ENCODE measurements around the gene MYO5B. TPM values are rescaled to one million over a fixed set of nuclear protein-coding genes. Genes with fewer than 3 reads are reported as not detected.
"Not testable (repeated sequence)": the region's sequence is repeated elsewhere in the genome, so short reads cannot be mapped to it uniquely, and the experiment has no call there.

The MYO5B gene
- under 1 TPM in 1 of 2 experiments, not detected in 1; 0.78 TPM for total RNA-seq

- H3K9me3 Mint-ChIP-seq: no peaks in the 10 kb centered on the region
- no peak within 1 kb of the TSS for H3K27ac Mint-ChIP-seq
- peak within 1 kb of the TSS; percentile 7 for H3K4me3 Mint-ChIP-seq
- peaks cover 9% of the 10 kb centered on the region for H3K4me1 Mint-ChIP-seq
- peaks cover 81% of the 10 kb centered on the region for H3K27me3 Mint-ChIP-seq
- no peaks in the 10 kb centered on the region for H3K36me3 Mint-ChIP-seq
- DNase-seq: peak; percentile 76
These were observed at the start of gene MYO5B for GRCh38 chr18:50194631-50195532. MYO5B (minus strand) TSS chr18:50195147; CDS start chr18:50194793, 354 bp downstream.

- not testable (repeated sequence) for H3K27me3 Mint-ChIP-seq, DNase-seq, H3K4me3 Mint-ChIP-seq, H3K4me1 Mint-ChIP-seq, H3K36me3 Mint-ChIP-seq, H3K27ac Mint-ChIP-seq
- H3K9me3 Mint-ChIP-seq: peaks cover 11% of the 10 kb centered on the region
These were observed 46.8 kb upstream of the MYO5B start for GRCh38 chr18:50241768-50242167.

GRCh38 chr18:50240080-50240563 lies 45.2 kb upstream of the MYO5B start:
- Mint-ChIP-seq H3K27ac (no peak overlapping the region), H3K27me3 (peaks cover 3% of the 10 kb centered on the region), H3K36me3 (peaks cover 5% of the 10 kb centered on the region), H3K9me3 (peaks cover 11% of the 10 kb centered on the region), H3K4me3 (no peak overlapping the region), H3K4me1 (peaks cover 3% of the 10 kb centered on the region)
- no peak for DNase-seq

GRCh38 chr18:50232419-50232818 lies 37.5 kb upstream of the MYO5B start:
- Mint-ChIP-seq H3K27ac (no peak overlapping the region), H3K36me3 (no peaks in the 10 kb centered on the region), H3K27me3 (peaks cover 4% of the 10 kb centered on the region), H3K4me1 (no peaks in the 10 kb centered on the region), H3K9me3 (no peaks in the 10 kb centered on the region), H3K4me3 (no peak overlapping the region)
- no peak for DNase-seq

GRCh38 chr18:50231621-50232020 lies 36.7 kb upstream of the MYO5B start:
- Mint-ChIP-seq H3K4me1 (no peaks in the 10 kb centered on the region), H3K4me3 (no peak overlapping the region), H3K27me3 (peaks cover 4% of the 10 kb centered on the region), H3K36me3 (no peaks in the 10 kb centered on the region), H3K27ac (no peak overlapping the region), H3K9me3 (no peaks in the 10 kb centered on the region)
- DNase-seq: no peak

- DNase-seq, H3K4me3 Mint-ChIP-seq, H3K9me3 Mint-ChIP-seq, H3K4me1 Mint-ChIP-seq, H3K27ac Mint-ChIP-seq, H3K36me3 Mint-ChIP-seq: not testable (repeated sequence)
- peaks cover 18% of the 10 kb centered on the region for H3K27me3 Mint-ChIP-seq
These were observed 25.3 kb upstream of the MYO5B start for GRCh38 chr18:50220249-50220648.

- no peak for DNase-seq
- Mint-ChIP-seq H3K36me3 (peaks cover 2% of the 10 kb centered on the region), H3K4me1 (no peaks in the 10 kb centered on the region), H3K4me3 (no peak overlapping the region), H3K9me3 (peaks cover 9% of the 10 kb centered on the region), H3K27ac (no peak overlapping the region), H3K27me3 (peaks cover 18% of the 10 kb centered on the region)
These were observed 23.7 kb upstream of the MYO5B start for GRCh38 chr18:50218432-50219197.

- Mint-ChIP-seq H3K4me3 (no peak overlapping the region), H3K9me3 (no peaks in the 10 kb centered on the region), H3K27ac (no peak overlapping the region), H3K4me1 (peaks cover 2% of the 10 kb centered on the region), H3K36me3 (no peaks in the 10 kb centered on the region), H3K27me3 (peaks cover 48% of the 10 kb centered on the region)
- DNase-seq: no peak
These were observed 14.4 kb upstream of the MYO5B start for GRCh38 chr18:50209311-50209710.

GRCh38 chr18:50207722-50208121 lies 12.8 kb upstream of the MYO5B start:
- H3K4me3 Mint-ChIP-seq: no peak overlapping the region
- DNase-seq: no peak
- H3K9me3 Mint-ChIP-seq: no peaks in the 10 kb centered on the region
- H3K27me3 Mint-ChIP-seq: peaks cover 61% of the 10 kb centered on the region
- H3K36me3 Mint-ChIP-seq: no peaks in the 10 kb centered on the region
- H3K4me1 Mint-ChIP-seq: peaks cover 9% of the 10 kb centered on the region
- H3K27ac Mint-ChIP-seq: no peak overlapping the region

GRCh38 chr18:50203801-50204604 lies 9.1 kb upstream of the MYO5B start:
- no peak for DNase-seq
- H3K4me3 Mint-ChIP-seq: peak overlapping the region; percentile 37
- peaks cover 69% of the 10 kb centered on the region for H3K27me3 Mint-ChIP-seq
- H3K27ac Mint-ChIP-seq: no peak overlapping the region
- H3K36me3 Mint-ChIP-seq: peaks cover 2% of the 10 kb centered on the region
- peaks cover 4% of the 10 kb centered on the region for H3K9me3 Mint-ChIP-seq
- H3K4me1 Mint-ChIP-seq: peaks cover 9% of the 10 kb centered on the region

- H3K4me1 Mint-ChIP-seq: peaks cover 9% of the 10 kb centered on the region
- no peak overlapping the region for H3K4me3 Mint-ChIP-seq
- DNase-seq: no peak
- H3K9me3 Mint-ChIP-seq: peaks cover 4% of the 10 kb centered on the region
- H3K36me3 Mint-ChIP-seq: peaks cover 2% of the 10 kb centered on the region
- H3K27me3 Mint-ChIP-seq: peaks cover 82% of the 10 kb centered on the region
- H3K27ac Mint-ChIP-seq: no peak overlapping the region
These were observed 6.6 kb upstream of the MYO5B start for GRCh38 chr18:50201476-50202018.

- Mint-ChIP-seq H3K36me3 (peaks cover 2% of the 10 kb centered on the region), H3K27me3 (peaks cover 83% of the 10 kb centered on the region), H3K9me3 (peaks cover 4% of the 10 kb centered on the region), H3K4me1 (peaks cover 9% of the 10 kb centered on the region), H3K27ac (no peak overlapping the region), H3K4me3 (no peak overlapping the region)
- DNase-seq: no peak
These were observed 5.0 kb upstream of the MYO5B start for GRCh38 chr18:50199921-50200320.

- H3K9me3 Mint-ChIP-seq: peaks cover 4% of the 10 kb centered on the region
- peaks cover 78% of the 10 kb centered on the region for H3K27me3 Mint-ChIP-seq
- no peak overlapping the region for H3K4me3 Mint-ChIP-seq
- no peak overlapping the region for H3K27ac Mint-ChIP-seq
- no peak for DNase-seq
- H3K36me3 Mint-ChIP-seq: peaks cover 2% of the 10 kb centered on the region
- H3K4me1 Mint-ChIP-seq: peaks cover 8% of the 10 kb centered on the region
These were observed 4.5 kb upstream of the MYO5B start for GRCh38 chr18:50199346-50199855.

GRCh38 chr18:50196261-50196660 lies 1.3 kb upstream of the MYO5B start:
- Mint-ChIP-seq H3K4me3 (no peak overlapping the region), H3K4me1 (peaks cover 5% of the 10 kb centered on the region)
- no peak for DNase-seq

More at GRCh38 chr18:50196261-50196660, 1.3 kb upstream of the MYO5B start:
- peaks cover 3% of the 10 kb centered on the region for H3K9me3 Mint-ChIP-seq
- no peak overlapping the region for H3K27ac Mint-ChIP-seq
- peaks cover 2% of the 10 kb centered on the region for H3K36me3 Mint-ChIP-seq
- peaks cover 87% of the 10 kb centered on the region for H3K27me3 Mint-ChIP-seq

All from activated naive CD8-positive, alpha-beta T cell treated with anti-CD3 and anti-CD28 coated beads for 36 hours (primary cell).